H9 (cell line): ENCODE data around the gene NPR1. TPM values are rescaled to one million over a fixed set of nuclear protein-coding genes. Genes with fewer than 3 reads are reported as not detected.

Source experiments
- DNase-seq: peaks from one replicate; pipeline ENCODE4 v3.0.0-alpha.2; 2017
- H2AFZ ChIP-seq: one replicate; pipeline ENCODE4 v1.6.1; 2013; ENCODE audit warnings: mild to moderate bottlenecking, low read length, control low read depth, moderate library complexity
- H2AK5ac ChIP-seq: 2 replicates; pipeline ENCODE4 v1.6.1; 2013; ENCODE audit warnings: low read length, control low read depth, mixed read lengths; ENCODE audit not compliant: insufficient read length
- H2BK120ac ChIP-seq: one replicate; pipeline ENCODE4 v1.6.1; 2013; ENCODE audit warnings: low read depth, mild to moderate bottlenecking, low read length, control low read depth, inconsistent platforms; ENCODE audit not compliant: poor library complexity, severe bottlenecking
- H2BK12ac ChIP-seq: 2 replicates; pipeline ENCODE4 v1.6.1; 2013; ENCODE audit warnings: low read length, control low read depth, mixed read lengths, low read depth; ENCODE audit not compliant: insufficient read length
- H2BK15ac ChIP-seq: 2 replicates; pipeline ENCODE4 v1.6.1; 2013; ENCODE audit warnings: low read depth, low read length, control low read depth
- H2BK20ac ChIP-seq: one replicate; pipeline ENCODE4 v1.6.1; 2013; ENCODE audit warnings: low read depth, mild to moderate bottlenecking, low read length, control low read depth, inconsistent platforms; ENCODE audit not compliant: poor library complexity, severe bottlenecking
- H2BK5ac ChIP-seq: 2 replicates; pipeline ENCODE4 v1.6.1; 2013; ENCODE audit warnings: low read length, control low read depth, mixed read lengths; ENCODE audit not compliant: insufficient read length
- H3K14ac ChIP-seq: 2 replicates; pipeline ENCODE4 v1.6.1; 2013; ENCODE audit warnings: low read length, control low read depth; ENCODE audit not compliant: insufficient read depth
- H3K18ac ChIP-seq: 2 replicates; pipeline ENCODE4 v1.6.1; 2013; ENCODE audit warnings: low read depth, mild to moderate bottlenecking, mixed read lengths, low read length, control low read depth; ENCODE audit not compliant: insufficient read length
- H3K23ac ChIP-seq: 2 replicates; pipeline ENCODE4 v1.6.1; 2013; ENCODE audit warnings: low read length, control low read depth, mixed read lengths, low read depth; ENCODE audit not compliant: insufficient read length
- H3K23me2 ChIP-seq: 2 replicates; pipeline ENCODE4 v1.6.1; 2013; ENCODE audit warnings: low read depth, mild to moderate bottlenecking, mixed read lengths, low read length, control low read depth; ENCODE audit not compliant: insufficient read length, poor library complexity, severe bottlenecking
- H3K27ac ChIP-seq: 2 replicates; pipeline ENCODE4 v1.5.1; 2013; ENCODE audit warnings: low read length, control low read depth, mixed read lengths, low read depth; ENCODE audit not compliant: insufficient read length
- H3K27me3 ChIP-seq: 2 replicates; pipeline ENCODE4 v1.6.1; 2013; ENCODE audit warnings: low read length, control low read depth, inconsistent platforms; ENCODE audit not compliant: insufficient read depth
- H3K4ac ChIP-seq: 2 replicates; pipeline ENCODE4 v1.6.1; 2013; ENCODE audit warnings: low read depth, mild to moderate bottlenecking, control low read depth, inconsistent platforms, low read length, moderate library complexity
- H3K4me1 ChIP-seq: 2 replicates; pipeline ENCODE4 v1.6.1; 2013; ENCODE audit warnings: low read length, control low read depth, inconsistent platforms; ENCODE audit not compliant: insufficient read depth
- H3K4me2 ChIP-seq: 2 replicates; pipeline ENCODE4 v1.6.1; 2013; ENCODE audit warnings: low read length, control low read depth, mixed read lengths; ENCODE audit not compliant: insufficient read length, insufficient read depth
- H3K56ac ChIP-seq: 2 replicates; pipeline ENCODE4 v1.6.1; 2013; ENCODE audit warnings: low read depth, mild to moderate bottlenecking, mixed read lengths, low read length, control low read depth; ENCODE audit not compliant: insufficient read length
- H3K79me1 ChIP-seq: 2 replicates; pipeline ENCODE4 v1.6.1; 2013; ENCODE audit warnings: low read depth, mild to moderate bottlenecking, moderate library complexity, low read length, control low read depth, inconsistent platforms; ENCODE audit not compliant: insufficient read depth, poor library complexity, severe bottlenecking
- H3K79me2 ChIP-seq: 2 replicates; pipeline ENCODE4 v1.6.1; 2013; ENCODE audit warnings: low read length, control low read depth, inconsistent platforms; ENCODE audit not compliant: insufficient read depth
- H3K9ac ChIP-seq: 2 replicates; pipeline ENCODE4 v1.6.1; 2013; ENCODE audit warnings: low read length, control low read depth, mixed read lengths; ENCODE audit not compliant: insufficient read length; ENCODE audit errors: extremely low read depth
- H3K9me3 ChIP-seq: one replicate; pipeline ENCODE4 v1.6.1; 2013; ENCODE audit warnings: low read depth, low read length, inconsistent platforms; ENCODE audit not compliant: control insufficient read depth
- H3T11ph ChIP-seq: one replicate; pipeline ENCODE4 v1.6.1; 2013; ENCODE audit warnings: mild to moderate bottlenecking, low read length, control low read depth, inconsistent platforms
- H4K20me1 ChIP-seq: one replicate; pipeline ENCODE4 v1.6.1; 2013; ENCODE audit not compliant: control insufficient read depth, insufficient read length, insufficient read depth
- H4K5ac ChIP-seq: 2 replicates; pipeline ENCODE4 v1.6.1; 2013; ENCODE audit warnings: low read depth, mild to moderate bottlenecking, mixed read lengths, low read length, control low read depth; ENCODE audit not compliant: insufficient read length
- H4K8ac ChIP-seq: replicated peaks from 2 replicates; pipeline ENCODE4 v1.6.1; 2013; ENCODE audit warnings: low read length, control low read depth, mixed read lengths, low read depth; ENCODE audit not compliant: insufficient read length
- H4K91ac ChIP-seq: 2 replicates; pipeline ENCODE4 v1.6.1; 2013; ENCODE audit warnings: low read depth, mild to moderate bottlenecking, moderate library complexity, mixed read lengths, low read length, control low read depth; ENCODE audit not compliant: insufficient read length
- H3K27ac Mint-ChIP-seq, 3 experiments: 2 replicates in 2 of 3; 3 replicates in 1 of 3; pipeline ENCODE4 v1.8.0; 2020 to 2021; ENCODE audit warnings: mixed read lengths in 3 of 3, mild to moderate bottlenecking in 1 of 3, moderate library complexity in 1 of 3
- H3K27me3 Mint-ChIP-seq: 2 replicates; pipeline ENCODE4 v1.8.0; 2021; ENCODE audit warnings: low read depth, mild to moderate bottlenecking, moderate library complexity, mixed read lengths
- H3K36me3 Mint-ChIP-seq, 3 experiments: 2 replicates in 2 of 3; 3 replicates in 1 of 3; pipeline ENCODE4 v1.8.0; 2020 to 2021; ENCODE audit warnings: low read depth in 3 of 3, mixed read lengths in 3 of 3; ENCODE audit not compliant: insufficient read depth in 1 of 3
- H3K4me1 Mint-ChIP-seq, 2 experiments: 2 replicates each; pipeline ENCODE4 v1.8.0; 2020; ENCODE audit warnings: mixed read lengths in 2 of 2
- H3K4me3 Mint-ChIP-seq, 2 experiments: 2 replicates in 1 of 2; 3 replicates in 1 of 2; pipeline ENCODE4 v1.8.0; 2020 to 2021; ENCODE audit warnings: mild to moderate bottlenecking in 2 of 2, mixed read lengths in 2 of 2, moderate library complexity in 1 of 2
- H3K9me3 Mint-ChIP-seq, 2 experiments: 2 replicates in 1 of 2; 3 replicates in 1 of 2; pipeline ENCODE4 v1.8.0; 2020; ENCODE audit warnings: mild to moderate bottlenecking in 2 of 2, mixed read lengths in 2 of 2, moderate library complexity in 1 of 2
- CTCF ChIP-seq: fragments of 200-600 bp; sonication (generic); conservative IDR thresholded peaks from 3 replicates; pipeline ENCODE4 v1.8.0; 2021; ENCODE audit warnings: antibody characterized with exemption, mild to moderate bottlenecking
- WGBS: extraction: QIAGEN DNeasy Blood & Tissue Kit; methylation state at CpG from one replicate; pipeline ENCODE4 v1.1.7; 2013; ENCODE audit warnings: missing lambda C conversion rate, low lambda C conversion rate, mixed read lengths; ENCODE audit not compliant: insufficient read length; ENCODE audit errors: extremely low coverage; 5-methylcytosine and 5-hydroxymethylcytosine counted together
- total RNA-seq: library from RNA; stranded (reverse); gene quantifications from 2 replicates; pipeline ENCODE4 v1.2.1, GENCODE V29; 2021

Gene NPR1
- total RNA-seq, 1 experiment from 2014 or later: 8.6 TPM

GRCh38 chr1:153670257-153670858 is 8.1 kb upstream of the NPR1 start:
- Histone ChIP-seq H4K5ac (no peak overlapping the region), H4K20me1 (no peaks in the 10 kb centered on the region), H3K79me2 (peaks cover 15% of the 10 kb centered on the region), H3K4ac (peak overlapping the region; percentile 95), H3K27ac (no peak overlapping the region), H3K9ac (peak overlapping the region; percentile 97), H3K4me2 (peak overlapping the region; percentile 83), H3T11ph (peak overlapping the region; percentile 89), H2BK20ac (no peak overlapping the region), H3K9me3 (no peaks in the 10 kb centered on the region), H3K56ac (peak overlapping the region; percentile 20), H3K23me2 (peaks cover 11% of the 10 kb centered on the region), H2BK12ac (peak overlapping the region; percentile 70), H3K79me1 (peaks cover 17% of the 10 kb centered on the region), H2BK15ac (no peak overlapping the region), H2BK120ac (peak overlapping the region; percentile 99), H3K23ac (no peak overlapping the region), H2AFZ (no peak overlapping the region), H3K4me1 (no peaks in the 10 kb centered on the region), H3K18ac (peak overlapping the region; percentile 96), H4K8ac (no peak overlapping the region), H3K27me3 (no peaks in the 10 kb centered on the region), H3K14ac (peak overlapping the region; percentile 98), H4K91ac (peak overlapping the region; percentile 96), H2AK5ac (no peak overlapping the region), H2BK5ac (no peak overlapping the region)
- Mint-ChIP-seq H3K27me3 (no peaks in the 10 kb centered on the region; the same call in 1 of the 2 replicates), H3K9me3 (no peaks in the 10 kb centered on the region), H3K4me1 (peaks cover 9 to 12% of the 10 kb centered on the region in 2 experiments; a peak in 3 of 4 replicates), H3K36me3 (peaks cover 0 to 50% (median 47%) of the 10 kb centered on the region in 3 experiments; a peak in 4 of 7 replicates), H3K27ac (peak overlapping the region in 1 of 3 experiments; percentile 59; a peak in 1 of 7 replicates), H3K4me3 (no peak overlapping the region)
- no peak for TF ChIP-seq CTCF
- no CpG with 5 or more reads among the region's 22 CpGs for WGBS
- DNase-seq: no peak
